ENCODE data around the gene CCDC89.

CCDC89 gene

GRCh38 chr11:85658180-85658579, 27.8 kb downstream of the CCDC89 start (continued):
- TF ChIP-seq ZNF513 (tag by site-specific recombination; IDR thresholded peaks at IDR 0.05) (no peak), ZNF510 (tag by site-specific recombination; IDR thresholded peaks at IDR 0.05; ENCODE audit: insufficient replicate concordance) (no peak), PRDM4 (tag by site-specific recombination; IDR thresholded peaks at IDR 0.05) (no peak), ZSCAN30 (tag by site-specific recombination; IDR thresholded peaks at IDR 0.05) (no peak), ATF2 (tag by site-specific recombination; IDR thresholded peaks at IDR 0.05; ENCODE audit: low read depth) (no peak), ZNF670 (tag by site-specific recombination; IDR thresholded peaks at IDR 0.05; ENCODE audit: low read depth) (no peak), ZNF112 (tag by site-specific recombination; IDR thresholded peaks at IDR 0.05) (no peak), REPIN1 (tag by site-specific recombination; IDR thresholded peaks at IDR 0.05; ENCODE audit: low read depth) (no peak), ZNF560 (tag by site-specific recombination; IDR thresholded peaks at IDR 0.05; ENCODE audit: borderline replicate concordance) (no peak)

- ChIA-PET POLR2A (interaction anchor here (1.9 kb wide), 1 partner anchor 9 kb away, joined by 9 read pairs; the partner anchor contains the start of gene TMEM126A), CTCF (no interaction called here)
- TF ChIP-seq ZNF560 (tag by site-specific recombination; IDR thresholded peaks at IDR 0.05; ENCODE audit: borderline replicate concordance) (no peak), ZNF426 (tag by site-specific recombination; IDR thresholded peaks at IDR 0.05) (no peak), ZNF830 (tag by site-specific recombination; IDR thresholded peaks at IDR 0.05; ENCODE audit: low read depth) (no peak), ZNF404 (tag by site-specific recombination; IDR thresholded peaks at IDR 0.05) (no peak), ZNF639 (tag by site-specific recombination; IDR thresholded peaks at IDR 0.05) (no peak), ZNF394 (tag by site-specific recombination; IDR thresholded peaks at IDR 0.05; ENCODE audit: borderline replicate concordance) (no peak), ZSCAN18 (tag by site-specific recombination; IDR thresholded peaks at IDR 0.05) (no peak), REPIN1 (tag by site-specific recombination; IDR thresholded peaks at IDR 0.05; ENCODE audit: low read depth) (no peak), ZNF248 (tag by site-specific recombination; IDR thresholded peaks at IDR 0.05) (no peak), ZNF626 (tag by site-specific recombination; IDR thresholded peaks at IDR 0.05) (no peak), ZNF596 (tag by site-specific recombination; IDR thresholded peaks at IDR 0.05) (no peak)
- Histone ChIP-seq H3K9me3 (ENCODE audit: control insufficient read depth, insufficient read depth, low read depth, low read length) (no peaks in the 10 kb centered on the region), H3K27ac (ENCODE audit: extremely low read depth, low read depth, low read length) (no peak overlapping the region), H3K4me3 (ENCODE audit: low read depth, low read length) (no peak overlapping the region), H3K36me3 (ENCODE audit: control insufficient read depth in 2 of 2, insufficient read depth in 1 of 2, low read length in 2 of 2) (peaks cover 25 to 83% of the 10 kb centered on the region in 2 experiments), H3K4me1 (ENCODE audit: control insufficient read depth, insufficient read depth, low read length) (no peaks in the 10 kb centered on the region)
Observed at GRCh38 chr11:85656777-85657176, 29.2 kb downstream of the CCDC89 start.
